ENCODE data around the gene WWOX.

Gene WWOX

GRCh38 chr16:79097771-79098170 is 998.3 kb downstream of the WWOX start:
- no peaks in the 10 kb centered on the region for H3K79me2 ChIP-seq (ENCODE audit: control insufficient read depth, insufficient read depth, low read length)
- DNase-seq, result no peak
- H3K27me3 ChIP-seq (ENCODE audit: insufficient read depth, low read length, poor library complexity), result no peaks in the 10 kb centered on the region
- no peak overlapping the region for H2BK15ac ChIP-seq (replicated peaks; ENCODE audit: low read depth)
- no peak overlapping the region for H3K27ac ChIP-seq (ENCODE audit: low read depth, low read length)
- H2BK120ac ChIP-seq (ENCODE audit: low read depth, low read length), result no peak overlapping the region
- H3K9ac ChIP-seq (ENCODE audit: low read length), result no peak overlapping the region
- H2AK5ac ChIP-seq (ENCODE audit: low read length), result no peak overlapping the region
- H3K18ac ChIP-seq (ENCODE audit: low read length), result no peak overlapping the region
- H3K4me1 ChIP-seq (ENCODE audit: control insufficient read depth, low read depth, low read length), result peaks cover 2% of the 10 kb centered on the region
- no peak overlapping the region for H3K4me3 ChIP-seq (ENCODE audit: low read length)
- no peaks in the 10 kb centered on the region for H3K79me1 ChIP-seq (ENCODE audit: low read length)
- no peak overlapping the region for H4K8ac ChIP-seq (ENCODE audit: low read depth, low read length)
- no peaks in the 10 kb centered on the region for H3K36me3 ChIP-seq (ENCODE audit: control insufficient read depth, insufficient read depth, low read length)
- no peak overlapping the region for H3K23ac ChIP-seq (ENCODE audit: low read length)
- H2BK5ac ChIP-seq (ENCODE audit: low read length), result no peak overlapping the region
- no peak overlapping the region for H3K4me2 ChIP-seq (ENCODE audit: low read length)
- H4K5ac ChIP-seq (ENCODE audit: low read length), result no peak overlapping the region
- whole genome bisulfite sequencing (ENCODE audit: extremely low coverage, insufficient coverage, low lambda C conversion rate), result no CpG with 5 or more reads among the region's 7 CpGs
- no peak overlapping the region for H3K56ac ChIP-seq (ENCODE audit: low read length)
- no peak overlapping the region for H3K4ac ChIP-seq (ENCODE audit: low read depth, low read length)

- H3K9ac ChIP-seq (ENCODE audit: low read length), result no peak overlapping the region
- peaks cover 2% of the 10 kb centered on the region for H3K4me1 ChIP-seq (ENCODE audit: control insufficient read depth, low read depth, low read length)
- H2AK5ac ChIP-seq (ENCODE audit: low read length), result no peak overlapping the region
- no peak overlapping the region for H3K27ac ChIP-seq (ENCODE audit: low read depth, low read length)
- no peaks in the 10 kb centered on the region for H3K36me3 ChIP-seq (ENCODE audit: control insufficient read depth, insufficient read depth, low read length)
- H4K8ac ChIP-seq (ENCODE audit: low read depth, low read length), result no peak overlapping the region
- H3K27me3 ChIP-seq (ENCODE audit: insufficient read depth, low read length, poor library complexity), result no peaks in the 10 kb centered on the region
- no peak overlapping the region for H3K56ac ChIP-seq (ENCODE audit: low read length)
- no peaks in the 10 kb centered on the region for H3K79me1 ChIP-seq (ENCODE audit: low read length)
- no peak overlapping the region for H4K5ac ChIP-seq (ENCODE audit: low read length)
- no peak for DNase-seq
- H3K4ac ChIP-seq (ENCODE audit: low read depth, low read length), result no peak overlapping the region
- no CpG with 5 or more reads among the region's 3 CpGs for WGBS (ENCODE audit: extremely low coverage, insufficient coverage, low lambda C conversion rate)
- H3K79me2 ChIP-seq (ENCODE audit: control insufficient read depth, insufficient read depth, low read length), result no peaks in the 10 kb centered on the region
- no peak overlapping the region for H3K4me2 ChIP-seq (ENCODE audit: low read length)
- no peak overlapping the region for H3K4me3 ChIP-seq (ENCODE audit: low read length)
- H2BK5ac ChIP-seq (ENCODE audit: low read length), result no peak overlapping the region
- no peak overlapping the region for H3K18ac ChIP-seq (ENCODE audit: low read length)
- H2BK120ac ChIP-seq (ENCODE audit: low read depth, low read length), result no peak overlapping the region
- no peak overlapping the region for H3K23ac ChIP-seq (ENCODE audit: low read length)
- H2BK15ac ChIP-seq (replicated peaks; ENCODE audit: low read depth), result no peak overlapping the region
Observed at GRCh38 chr16:79098907-79099306, 999.5 kb downstream of the WWOX start.

- H3K56ac ChIP-seq (ENCODE audit: low read length), result no peak overlapping the region
- no peak overlapping the region for H4K8ac ChIP-seq (ENCODE audit: low read depth, low read length)
- H2BK5ac ChIP-seq (ENCODE audit: low read length), result no peak overlapping the region
- no CpG with 5 or more reads among the region's 2 CpGs for WGBS (ENCODE audit: extremely low coverage, insufficient coverage, low lambda C conversion rate)
- H3K36me3 ChIP-seq (ENCODE audit: control insufficient read depth, insufficient read depth, low read length), result no peaks in the 10 kb centered on the region
- no peak overlapping the region for H2BK15ac ChIP-seq (replicated peaks; ENCODE audit: low read depth)
- no peak for DNase-seq
- no peak overlapping the region for H3K4me3 ChIP-seq (ENCODE audit: low read length)
- no peaks in the 10 kb centered on the region for H3K27me3 ChIP-seq (ENCODE audit: insufficient read depth, low read length, poor library complexity)
- H3K4me1 ChIP-seq (ENCODE audit: control insufficient read depth, low read depth, low read length), result peaks cover 2% of the 10 kb centered on the region
- H3K23ac ChIP-seq (ENCODE audit: low read length), result no peak overlapping the region
- no peak overlapping the region for H3K18ac ChIP-seq (ENCODE audit: low read length)
- H2BK120ac ChIP-seq (ENCODE audit: low read depth, low read length), result no peak overlapping the region
- no peak overlapping the region for H3K27ac ChIP-seq (ENCODE audit: low read depth, low read length)
- no peaks in the 10 kb centered on the region for H3K79me2 ChIP-seq (ENCODE audit: control insufficient read depth, insufficient read depth, low read length)
- H3K4me2 ChIP-seq (ENCODE audit: low read length), result no peak overlapping the region
- H2AK5ac ChIP-seq (ENCODE audit: low read length), result no peak overlapping the region
- H3K9ac ChIP-seq (ENCODE audit: low read length), result no peak overlapping the region
- H3K79me1 ChIP-seq (ENCODE audit: low read length), result no peaks in the 10 kb centered on the region
- no peak overlapping the region for H3K4ac ChIP-seq (ENCODE audit: low read depth, low read length)
- H4K5ac ChIP-seq (ENCODE audit: low read length), result no peak overlapping the region
Observed at GRCh38 chr16:79099716-79100115, 1000.3 kb downstream of the WWOX start.

GRCh38 chr16:79100447-79100846 is 1001.0 kb downstream of the WWOX start:
- Histone ChIP-seq H3K4me3 (ENCODE audit: low read length) (no peak overlapping the region), H4K5ac (ENCODE audit: low read length) (no peak overlapping the region), H3K79me1 (ENCODE audit: low read length) (no peaks in the 10 kb centered on the region), H3K36me3 (ENCODE audit: control insufficient read depth, insufficient read depth, low read length) (no peaks in the 10 kb centered on the region), H2BK5ac (ENCODE audit: low read length) (no peak overlapping the region), H3K23ac (ENCODE audit: low read length) (no peak overlapping the region), H3K9ac (ENCODE audit: low read length) (no peak overlapping the region), H2AK5ac (ENCODE audit: low read length) (no peak overlapping the region), H2BK15ac (replicated peaks; ENCODE audit: low read depth) (no peak overlapping the region), H2BK120ac (ENCODE audit: low read depth, low read length) (no peak overlapping the region), H3K27me3 (ENCODE audit: insufficient read depth, low read length, poor library complexity) (no peaks in the 10 kb centered on the region), H3K4ac (ENCODE audit: low read depth, low read length) (no peak overlapping the region), H3K4me1 (ENCODE audit: control insufficient read depth, low read depth, low read length) (peaks cover 2% of the 10 kb centered on the region), H3K27ac (ENCODE audit: low read depth, low read length) (no peak overlapping the region), H3K79me2 (ENCODE audit: control insufficient read depth, insufficient read depth, low read length) (no peaks in the 10 kb centered on the region), H3K56ac (ENCODE audit: low read length) (no peak overlapping the region), H3K4me2 (ENCODE audit: low read length) (no peak overlapping the region), H3K18ac (ENCODE audit: low read length) (no peak overlapping the region), H4K8ac (ENCODE audit: low read depth, low read length) (no peak overlapping the region)
- DNase-seq, result no peak
- WGBS (ENCODE audit: extremely low coverage, insufficient coverage, low lambda C conversion rate), result no CpG with 5 or more reads among the region's 8 CpGs

GRCh38 chr16:79101491-79101890 is 1002.0 kb downstream of the WWOX start:
- Histone ChIP-seq H3K9ac (ENCODE audit: low read length) (no peak overlapping the region), H3K56ac (ENCODE audit: low read length) (no peak overlapping the region), H2AK5ac (ENCODE audit: low read length) (no peak overlapping the region), H3K4ac (ENCODE audit: low read depth, low read length) (no peak overlapping the region), H3K79me2 (ENCODE audit: control insufficient read depth, insufficient read depth, low read length) (no peaks in the 10 kb centered on the region), H3K27ac (ENCODE audit: low read depth, low read length) (no peak overlapping the region), H4K5ac (ENCODE audit: low read length) (no peak overlapping the region), H3K79me1 (ENCODE audit: low read length) (no peaks in the 10 kb centered on the region), H3K27me3 (ENCODE audit: insufficient read depth, low read length, poor library complexity) (no peaks in the 10 kb centered on the region), H3K4me1 (ENCODE audit: control insufficient read depth, low read depth, low read length) (no peaks in the 10 kb centered on the region), H3K36me3 (ENCODE audit: control insufficient read depth, insufficient read depth, low read length) (no peaks in the 10 kb centered on the region), H3K23ac (ENCODE audit: low read length) (no peak overlapping the region), H3K18ac (ENCODE audit: low read length) (no peak overlapping the region), H4K8ac (ENCODE audit: low read depth, low read length) (no peak overlapping the region), H3K4me2 (ENCODE audit: low read length) (no peak overlapping the region), H2BK15ac (replicated peaks; ENCODE audit: low read depth) (no peak overlapping the region), H2BK120ac (ENCODE audit: low read depth, low read length) (no peak overlapping the region), H2BK5ac (ENCODE audit: low read length) (no peak overlapping the region), H3K4me3 (ENCODE audit: low read length) (no peak overlapping the region)
- DNase-seq, result no peak
- WGBS (ENCODE audit: extremely low coverage, insufficient coverage, low lambda C conversion rate), result no CpG with 5 or more reads among the region's 5 CpGs

GRCh38 chr16:79104567-79104966 is 1005.1 kb downstream of the WWOX start:
- Histone ChIP-seq H3K27me3 (ENCODE audit: insufficient read depth, low read length, poor library complexity) (no peaks in the 10 kb centered on the region), H3K4me1 (ENCODE audit: control insufficient read depth, low read depth, low read length) (no peaks in the 10 kb centered on the region), H4K8ac (ENCODE audit: low read depth, low read length) (no peak overlapping the region), H3K23ac (ENCODE audit: low read length) (no peak overlapping the region), H3K4me3 (ENCODE audit: low read length) (no peak overlapping the region), H2BK120ac (ENCODE audit: low read depth, low read length) (no peak overlapping the region), H3K4ac (ENCODE audit: low read depth, low read length) (no peak overlapping the region), H3K27ac (ENCODE audit: low read depth, low read length) (no peak overlapping the region), H3K36me3 (ENCODE audit: control insufficient read depth, insufficient read depth, low read length) (no peaks in the 10 kb centered on the region), H2BK5ac (ENCODE audit: low read length) (no peak overlapping the region), H4K5ac (ENCODE audit: low read length) (no peak overlapping the region), H3K79me1 (ENCODE audit: low read length) (no peaks in the 10 kb centered on the region), H3K79me2 (ENCODE audit: control insufficient read depth, insufficient read depth, low read length) (no peaks in the 10 kb centered on the region), H3K56ac (ENCODE audit: low read length) (no peak overlapping the region), H3K18ac (ENCODE audit: low read length) (no peak overlapping the region), H3K4me2 (ENCODE audit: low read length) (no peak overlapping the region), H2BK15ac (replicated peaks; ENCODE audit: low read depth) (no peak overlapping the region), H2AK5ac (ENCODE audit: low read length) (no peak overlapping the region), H3K9ac (ENCODE audit: low read length) (no peak overlapping the region)
- no CpG with 5 or more reads among the region's 10 CpGs for WGBS (ENCODE audit: extremely low coverage, insufficient coverage, low lambda C conversion rate)
- DNase-seq, result peak; percentile 64

Measured in mesendoderm (in vitro differentiated cells).